OCI-M1 (cell line): Measurements from ENCODE around the gene SLX9.
"Not testable (repeated sequence)": the region's sequence is repeated elsewhere in the genome, so short reads cannot be mapped to it uniquely, and the experiment has no call there.

Source experiments
- DNase-seq: peaks from one replicate; lab custom pipeline; 2025; lab: John Stamatoyannopoulos, UW

The SLX9 gene

DNA sequence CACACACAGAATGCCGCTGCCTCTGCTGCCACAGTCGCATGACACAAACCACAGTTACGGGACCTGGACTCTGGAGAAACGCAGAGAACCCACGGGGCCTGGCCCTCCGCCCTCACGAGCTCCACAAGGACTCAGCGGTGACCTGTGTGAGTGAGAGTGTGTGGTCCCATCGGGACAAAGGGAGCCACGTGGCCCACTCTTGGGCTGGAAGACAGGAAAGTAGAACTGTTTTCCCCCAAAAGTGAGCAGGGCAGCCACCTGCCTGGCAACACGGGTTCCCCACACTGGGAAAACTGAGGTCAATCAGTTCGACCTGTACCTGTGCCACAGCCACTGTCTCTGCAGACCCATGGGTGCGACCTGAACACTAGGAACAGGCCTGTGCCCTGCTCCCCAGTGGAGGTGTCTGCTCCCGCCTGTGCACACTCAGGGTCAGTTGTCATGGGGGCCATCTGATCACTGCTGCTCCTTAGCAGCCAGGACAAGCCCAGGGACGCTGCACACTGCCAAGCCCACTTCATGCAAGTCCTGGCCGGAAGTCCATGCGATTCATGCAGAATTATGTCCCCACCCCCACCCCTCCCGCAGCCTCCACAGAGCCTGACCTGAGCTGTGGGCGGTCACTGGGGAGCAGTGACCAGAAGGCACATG is 80.2 kb downstream of the SLX9 start:
- DNase-seq = no peak

DNA sequence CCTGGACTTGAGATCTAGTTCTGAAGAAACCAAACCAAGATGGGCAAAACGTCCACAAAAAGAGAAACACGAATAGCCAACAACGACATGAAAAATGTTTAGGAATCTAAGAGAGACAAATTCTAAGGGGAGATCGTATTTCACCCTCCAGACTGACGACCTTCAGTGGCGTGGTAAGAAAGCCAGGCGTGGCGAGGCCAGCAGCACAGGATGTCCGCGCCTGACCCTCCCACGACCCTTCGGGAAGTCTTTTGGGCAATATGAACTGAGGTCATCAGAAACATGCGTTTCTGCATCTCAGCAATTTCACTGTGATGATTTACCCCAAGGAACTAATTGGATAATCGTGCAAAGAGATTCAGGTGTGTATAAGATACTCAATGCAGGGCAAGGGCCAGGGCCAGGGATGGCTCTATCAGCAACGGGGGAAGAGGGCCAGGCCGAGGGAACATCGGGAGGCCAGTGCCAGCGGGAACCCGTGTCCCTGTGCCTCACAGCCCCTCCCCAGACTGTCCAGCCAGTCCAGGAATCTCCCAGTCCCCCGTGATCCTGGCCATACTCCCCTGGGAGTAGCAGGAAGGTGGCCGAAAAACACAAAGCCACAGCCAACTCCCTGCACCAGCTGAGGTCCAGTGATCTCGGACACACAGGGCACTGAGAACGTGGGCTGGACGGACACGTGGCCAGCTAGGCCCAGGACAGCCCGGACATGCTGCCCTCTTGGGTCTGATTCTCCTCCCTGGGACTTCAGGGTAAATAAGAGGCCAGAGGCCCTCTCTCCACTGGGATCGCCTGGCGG is 81.0 kb downstream of the SLX9 start:
- DNase-seq = no peak

DNA sequence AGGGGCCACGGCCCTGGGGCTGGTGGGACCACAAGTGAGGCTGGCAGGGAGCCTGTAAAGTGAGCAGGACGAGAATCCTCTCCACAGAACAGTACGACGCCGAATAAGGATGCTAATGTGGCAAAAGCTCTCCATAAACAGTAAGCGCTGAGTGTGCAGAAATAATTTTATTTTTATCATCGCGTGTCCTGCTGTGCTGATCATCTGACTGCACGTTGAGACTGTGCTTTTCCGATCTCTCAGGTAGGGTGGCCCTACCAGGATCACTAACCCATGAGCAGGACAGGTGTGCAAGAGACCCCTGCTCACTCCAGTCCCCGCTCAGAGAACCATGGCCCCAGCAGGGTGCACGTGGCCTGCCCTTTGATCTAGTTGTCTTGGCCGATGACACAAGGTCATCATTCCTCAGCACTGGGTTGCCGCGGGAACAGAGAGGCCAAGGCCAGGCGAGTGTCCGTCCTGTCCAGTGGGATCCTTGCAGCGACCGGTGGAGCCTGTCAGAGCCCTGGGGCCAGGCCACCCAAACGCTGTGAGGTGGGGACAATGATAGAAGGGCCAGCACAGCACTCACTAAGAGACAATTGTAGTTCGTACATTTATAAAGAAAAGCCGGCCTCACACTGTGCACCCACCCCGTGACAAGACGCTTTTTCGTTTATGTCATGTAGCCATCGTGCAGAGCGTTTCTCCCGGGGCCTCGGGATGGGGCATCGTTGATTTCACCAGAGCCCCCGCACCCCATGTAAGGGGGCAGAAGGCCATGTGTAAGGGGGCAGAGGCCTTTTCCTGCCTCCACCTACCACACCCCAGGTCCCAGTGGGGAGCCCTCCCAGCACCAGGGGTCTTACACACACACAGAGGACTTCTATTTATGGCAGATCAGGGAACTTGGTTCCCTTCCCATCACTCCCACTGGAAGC is 81.9 kb downstream of the SLX9 start:
- DNase-seq = no peak

DNA sequence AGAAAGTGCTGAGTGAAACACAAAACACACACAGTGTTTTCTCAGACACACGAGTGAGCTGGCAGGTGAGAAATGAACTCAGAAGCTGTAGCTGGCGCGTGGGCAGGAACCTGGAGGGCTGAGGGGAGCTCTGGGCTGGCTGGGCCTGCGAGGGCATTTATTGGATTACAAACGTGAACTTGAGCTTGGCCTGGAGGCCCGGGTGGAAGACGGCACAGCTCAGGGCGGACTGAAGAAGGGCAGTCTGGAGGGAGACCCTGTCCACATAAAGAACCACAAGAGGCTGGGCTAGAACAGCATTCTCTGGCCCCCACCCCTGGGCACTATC is 82.5 kb downstream of the SLX9 start:
- no peak for DNase-seq

DNA sequence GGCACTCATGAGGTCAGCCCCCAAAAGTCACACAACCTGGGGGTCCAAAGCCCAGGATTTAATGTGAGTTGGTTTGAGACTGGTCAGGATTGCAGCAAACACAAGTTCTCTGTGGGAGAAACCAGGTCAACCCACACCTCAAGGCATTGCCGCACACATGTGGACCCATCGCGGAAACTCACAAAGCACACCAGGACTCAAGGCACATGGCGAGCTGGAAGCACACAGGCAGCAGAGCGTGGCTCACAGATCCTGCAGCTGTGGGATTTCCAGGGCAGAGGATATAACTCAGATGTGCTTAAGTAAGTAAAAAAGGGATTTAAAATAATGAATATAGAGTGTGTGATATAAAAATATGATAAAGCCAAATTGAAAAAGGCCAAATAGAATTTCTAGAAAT is 82.9 kb downstream of the SLX9 start:
- DNase-seq = no peak

DNA sequence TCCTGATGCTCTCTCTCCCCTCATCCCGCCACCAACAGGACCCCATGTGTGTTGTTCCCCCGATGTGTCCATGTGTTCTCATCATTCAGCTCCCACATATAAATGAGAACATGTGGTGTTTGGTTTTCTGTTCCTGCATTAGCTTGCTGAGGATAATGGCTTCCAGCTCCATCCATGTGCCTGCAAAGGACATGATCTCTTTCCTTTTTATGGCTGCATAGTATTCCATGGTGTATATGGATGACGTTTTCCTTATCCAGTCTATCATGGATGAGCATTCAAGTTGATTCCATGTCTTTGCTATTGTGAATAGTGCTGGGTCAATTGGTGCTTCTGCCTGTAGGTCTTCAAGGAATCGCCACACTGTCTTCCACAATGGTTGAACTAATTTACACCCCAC is 84.7 kb downstream of the SLX9 start:
- DNase-seq = not testable (repeated sequence)

DNA sequence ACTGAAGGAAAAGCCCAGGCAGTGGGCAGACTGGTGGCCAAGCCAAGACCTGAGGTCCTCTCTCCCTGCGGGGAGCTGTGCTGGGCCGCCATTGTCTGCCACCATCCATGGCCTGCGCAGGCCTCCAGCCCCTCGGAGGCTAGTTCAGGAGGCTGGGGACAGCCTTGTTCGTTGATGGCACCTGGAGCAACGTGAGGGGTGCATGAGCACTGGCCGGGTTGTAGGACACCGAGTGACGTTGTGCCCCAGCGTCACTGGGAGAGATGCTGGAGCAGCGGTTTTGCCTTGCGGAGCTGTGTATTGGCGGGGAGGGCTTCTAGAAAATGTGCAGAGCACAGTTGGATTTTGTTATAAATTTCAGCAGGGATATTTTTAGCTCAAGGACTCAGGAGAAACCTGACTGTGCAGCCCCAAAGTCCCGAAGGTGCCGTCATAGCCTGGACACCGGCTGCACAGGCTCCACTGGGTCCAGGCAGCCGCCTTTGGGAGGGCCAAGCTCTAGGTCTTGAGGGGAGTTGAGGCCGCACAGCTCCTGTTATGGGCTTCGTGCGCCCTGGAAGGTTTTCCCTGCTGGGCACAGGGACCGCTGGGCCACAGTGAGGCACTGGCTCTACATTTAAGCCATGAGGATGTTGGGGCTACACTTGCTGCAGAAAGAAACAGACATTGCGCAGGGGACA is 86.4 kb downstream of the SLX9 start:
- DNase-seq = no peak
